DOHH2 (cell line): ENCODE data around the gene UNKL.

Source experiments
- EZH2phosphoT487 ChIP-seq: fragments of 200-600 bp; sonication (generic); IDR thresholded peaks from 2 replicates; pipeline ENCODE4 v1.6.1; 2017; ENCODE audit warnings: borderline replicate concordance, mild to moderate bottlenecking, antibody characterized with exemption, low read length, moderate library complexity, mixed read lengths
- TF ChIP-seq, protein P1 (sequence below): fragments of 200-600 bp; sonication (generic); IDR thresholded peaks from one replicate; pipeline ENCODE4 v1.5.1; 2014; ENCODE audit warnings: antibody characterized with exemption, mild to moderate bottlenecking, low read depth, low read length; ENCODE audit not compliant: poor library complexity, severe bottlenecking

DNA sequence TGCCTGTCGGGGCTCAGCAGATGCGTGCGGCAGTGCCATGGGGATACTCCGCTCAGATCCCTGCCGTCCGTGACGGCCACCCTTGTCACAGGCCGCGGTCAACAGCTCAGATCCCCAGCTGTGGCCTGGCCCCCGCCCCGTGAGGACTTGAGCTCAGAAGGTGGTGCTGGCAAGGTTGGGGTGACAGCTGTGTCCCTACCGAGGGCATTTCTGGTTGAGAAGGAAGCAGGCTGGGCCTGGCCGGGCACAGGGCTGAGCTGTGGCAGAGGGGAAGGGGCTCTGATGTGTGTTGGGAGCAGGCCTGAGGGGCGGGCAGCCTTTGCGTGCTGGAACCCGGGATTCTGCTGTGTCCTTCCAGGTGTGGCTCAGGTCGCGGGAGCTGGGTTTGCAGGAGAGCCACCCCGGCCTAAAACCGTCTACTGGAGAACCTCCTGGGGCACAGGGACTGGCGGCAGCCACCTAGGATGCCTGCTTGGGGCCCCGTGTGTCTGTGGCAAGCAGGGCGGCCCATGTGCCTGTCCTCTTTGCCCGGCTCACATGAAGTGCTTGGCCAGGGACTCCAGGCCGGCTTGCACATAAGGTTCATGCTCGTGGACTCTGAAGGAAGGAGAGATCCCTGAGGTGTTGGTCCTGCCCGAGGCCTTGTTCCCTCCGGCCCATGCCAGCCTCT is 100.0 kb downstream of the UNKL start:
- TF ChIP-seq, protein P1, sequence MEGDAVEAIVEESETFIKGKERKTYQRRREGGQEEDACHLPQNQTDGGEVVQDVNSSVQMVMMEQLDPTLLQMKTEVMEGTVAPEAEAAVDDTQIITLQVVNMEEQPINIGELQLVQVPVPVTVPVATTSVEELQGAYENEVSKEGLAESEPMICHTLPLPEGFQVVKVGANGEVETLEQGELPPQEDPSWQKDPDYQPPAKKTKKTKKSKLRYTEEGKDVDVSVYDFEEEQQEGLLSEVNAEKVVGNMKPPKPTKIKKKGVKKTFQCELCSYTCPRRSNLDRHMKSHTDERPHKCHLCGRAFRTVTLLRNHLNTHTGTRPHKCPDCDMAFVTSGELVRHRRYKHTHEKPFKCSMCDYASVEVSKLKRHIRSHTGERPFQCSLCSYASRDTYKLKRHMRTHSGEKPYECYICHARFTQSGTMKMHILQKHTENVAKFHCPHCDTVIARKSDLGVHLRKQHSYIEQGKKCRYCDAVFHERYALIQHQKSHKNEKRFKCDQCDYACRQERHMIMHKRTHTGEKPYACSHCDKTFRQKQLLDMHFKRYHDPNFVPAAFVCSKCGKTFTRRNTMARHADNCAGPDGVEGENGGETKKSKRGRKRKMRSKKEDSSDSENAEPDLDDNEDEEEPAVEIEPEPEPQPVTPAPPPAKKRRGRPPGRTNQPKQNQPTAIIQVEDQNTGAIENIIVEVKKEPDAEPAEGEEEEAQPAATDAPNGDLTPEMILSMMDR = no peak
- TF ChIP-seq EZH2phosphoT487 = no peak
